Osteocyte (in vitro differentiated cells): ENCODE measurements around the gene BEND7. TPM values are rescaled to one million over a fixed set of nuclear protein-coding genes. Genes with fewer than 3 reads are reported as not detected.

Experiments used
- DNase-seq: peaks from one replicate; pipeline ENCODE4 v3.0.0; 2021; ENCODE audit warnings: mixed read lengths; ENCODE audit not compliant: unreplicated experiment; ENCODE audit errors: extremely low spot score
- H3K27ac Mint-ChIP-seq: one replicate; pipeline ENCODE4 v1.8.0; 2021; ENCODE audit warnings: mild to moderate bottlenecking, mixed read lengths; ENCODE audit not compliant: unreplicated experiment
- H3K27me3 Mint-ChIP-seq: one replicate; pipeline ENCODE4 v1.8.0; 2021; ENCODE audit warnings: mixed read lengths; ENCODE audit not compliant: unreplicated experiment
- H3K36me3 Mint-ChIP-seq: one replicate; pipeline ENCODE4 v1.8.0; 2021; ENCODE audit warnings: mixed read lengths; ENCODE audit not compliant: unreplicated experiment
- H3K4me1 Mint-ChIP-seq: one replicate; pipeline ENCODE4 v1.8.0; 2021; ENCODE audit warnings: mixed read lengths; ENCODE audit not compliant: unreplicated experiment
- H3K4me3 Mint-ChIP-seq: one replicate; pipeline ENCODE4 v1.8.0; 2021; ENCODE audit warnings: mild to moderate bottlenecking, moderate library complexity, mixed read lengths; ENCODE audit not compliant: unreplicated experiment
- H3K9me3 Mint-ChIP-seq: one replicate; pipeline ENCODE4 v1.8.0; 2021; ENCODE audit warnings: mixed read lengths; ENCODE audit not compliant: unreplicated experiment
- total RNA-seq: library from RNA; stranded (reverse); gene quantifications from 2 replicates; pipeline ENCODE4 v1.2.1, GENCODE V29; 2021
- TF ChIP-seq, protein P1 (sequence below): fragments of 200-600 bp; sonication (generic); IDR thresholded peaks from 2 replicates; pipeline ENCODE4 v1.5.0; 2021; ENCODE audit warnings: antibody characterized with exemption, mild to moderate bottlenecking, moderate library complexity

BEND7 gene
- total RNA-seq, 1 donor from 2014 or later: 12.4 TPM

DNA sequence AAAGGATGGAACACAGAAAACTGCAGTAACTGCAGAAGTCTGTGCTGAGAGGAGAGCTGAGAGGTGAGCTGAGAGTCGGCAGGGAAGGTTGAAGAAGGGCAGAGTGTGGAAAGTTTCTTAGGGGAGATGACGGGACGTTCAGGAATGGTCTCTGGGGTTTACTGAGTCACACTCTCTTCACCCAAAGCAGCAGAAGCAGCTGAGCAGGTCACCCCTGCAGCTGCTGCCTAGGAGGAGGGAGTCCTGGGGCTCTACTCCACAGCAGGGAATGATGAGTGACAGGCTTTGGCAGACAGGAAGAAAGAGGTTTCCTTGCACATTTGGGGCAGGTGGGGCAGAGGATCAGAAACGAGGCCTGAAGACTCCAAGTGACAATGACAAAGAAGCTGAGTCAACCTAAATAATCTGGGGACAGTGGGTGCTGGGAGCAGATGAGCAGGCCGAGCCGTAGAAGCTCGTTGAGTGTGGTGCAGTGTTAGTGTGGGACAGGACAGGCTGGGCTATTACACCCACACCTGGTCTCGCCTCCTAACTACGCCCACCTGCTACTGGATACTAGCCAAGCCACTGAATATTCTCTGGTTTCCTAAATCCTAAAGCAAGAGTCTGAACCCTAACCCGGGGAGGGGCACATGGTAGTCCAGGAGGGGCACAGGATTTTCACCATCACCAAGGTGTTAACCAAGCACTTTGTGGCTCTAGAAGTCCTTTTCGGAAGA lies 24.9 kb downstream of the BEND7 start:
- Mint-ChIP-seq H3K36me3 (peaks cover 3% of the 10 kb centered on the region), H3K4me3 (no peak overlapping the region), H3K9me3 (no peaks in the 10 kb centered on the region), H3K4me1 (peaks cover 6% of the 10 kb centered on the region), H3K27me3 (no peaks in the 10 kb centered on the region), H3K27ac (no peak overlapping the region)
- TF ChIP-seq, protein P1, sequence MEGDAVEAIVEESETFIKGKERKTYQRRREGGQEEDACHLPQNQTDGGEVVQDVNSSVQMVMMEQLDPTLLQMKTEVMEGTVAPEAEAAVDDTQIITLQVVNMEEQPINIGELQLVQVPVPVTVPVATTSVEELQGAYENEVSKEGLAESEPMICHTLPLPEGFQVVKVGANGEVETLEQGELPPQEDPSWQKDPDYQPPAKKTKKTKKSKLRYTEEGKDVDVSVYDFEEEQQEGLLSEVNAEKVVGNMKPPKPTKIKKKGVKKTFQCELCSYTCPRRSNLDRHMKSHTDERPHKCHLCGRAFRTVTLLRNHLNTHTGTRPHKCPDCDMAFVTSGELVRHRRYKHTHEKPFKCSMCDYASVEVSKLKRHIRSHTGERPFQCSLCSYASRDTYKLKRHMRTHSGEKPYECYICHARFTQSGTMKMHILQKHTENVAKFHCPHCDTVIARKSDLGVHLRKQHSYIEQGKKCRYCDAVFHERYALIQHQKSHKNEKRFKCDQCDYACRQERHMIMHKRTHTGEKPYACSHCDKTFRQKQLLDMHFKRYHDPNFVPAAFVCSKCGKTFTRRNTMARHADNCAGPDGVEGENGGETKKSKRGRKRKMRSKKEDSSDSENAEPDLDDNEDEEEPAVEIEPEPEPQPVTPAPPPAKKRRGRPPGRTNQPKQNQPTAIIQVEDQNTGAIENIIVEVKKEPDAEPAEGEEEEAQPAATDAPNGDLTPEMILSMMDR: no peak
- no peak for DNase-seq

DNA sequence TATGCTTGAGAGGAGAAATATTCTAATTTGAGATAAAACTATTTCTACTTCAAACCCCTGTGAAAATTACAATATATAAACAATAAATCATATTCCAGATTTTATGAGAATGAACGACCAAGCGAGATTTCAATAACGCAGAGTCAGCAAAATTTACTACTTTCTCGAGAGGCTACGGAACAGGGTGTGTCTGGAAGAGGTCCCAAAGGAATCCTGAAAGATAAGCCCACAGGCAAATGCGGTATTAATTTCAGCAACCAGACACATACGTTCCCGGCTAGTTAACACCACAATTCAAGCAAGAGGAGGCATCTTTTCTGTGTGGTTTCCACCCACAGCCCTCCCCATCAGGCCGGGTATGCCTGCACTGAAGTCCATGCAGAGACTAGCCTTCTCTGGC lies 26.4 kb downstream of the BEND7 start:
- Mint-ChIP-seq H3K9me3 (no peaks in the 10 kb centered on the region), H3K4me3 (no peak overlapping the region), H3K27ac (no peak overlapping the region), H3K36me3 (peaks cover 5% of the 10 kb centered on the region), H3K27me3 (no peaks in the 10 kb centered on the region), H3K4me1 (peaks cover 6% of the 10 kb centered on the region)
- no peak for DNase-seq
- TF ChIP-seq, protein P1: no peak

DNA sequence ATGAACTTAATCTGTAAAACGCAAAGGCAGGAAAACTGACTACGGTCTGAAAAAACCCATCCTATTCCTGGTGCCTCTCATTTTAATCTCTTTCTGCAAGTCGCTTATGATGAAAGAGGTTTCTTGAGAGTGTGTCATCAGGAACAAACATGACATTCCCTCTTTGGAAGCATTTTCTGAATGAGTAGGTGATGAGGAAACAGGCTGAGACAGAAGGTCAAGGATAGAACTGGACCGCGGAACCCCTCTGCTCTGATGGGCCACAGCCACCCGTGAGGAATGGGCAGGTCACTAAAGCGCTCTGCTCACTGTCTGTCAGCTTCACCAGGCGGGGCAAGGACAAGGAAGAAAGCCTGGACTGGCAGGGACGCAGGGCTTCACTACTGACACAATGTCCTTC lies 28.6 kb downstream of the BEND7 start:
- peaks cover 6% of the 10 kb centered on the region for H3K4me1 Mint-ChIP-seq
- peaks cover 5% of the 10 kb centered on the region for H3K36me3 Mint-ChIP-seq
- H3K9me3 Mint-ChIP-seq: no peaks in the 10 kb centered on the region
- H3K27ac Mint-ChIP-seq: no peak overlapping the region
- no peaks in the 10 kb centered on the region for H3K27me3 Mint-ChIP-seq
- TF ChIP-seq, protein P1: no peak
- H3K4me3 Mint-ChIP-seq: no peak overlapping the region
- no peak for DNase-seq

DNA sequence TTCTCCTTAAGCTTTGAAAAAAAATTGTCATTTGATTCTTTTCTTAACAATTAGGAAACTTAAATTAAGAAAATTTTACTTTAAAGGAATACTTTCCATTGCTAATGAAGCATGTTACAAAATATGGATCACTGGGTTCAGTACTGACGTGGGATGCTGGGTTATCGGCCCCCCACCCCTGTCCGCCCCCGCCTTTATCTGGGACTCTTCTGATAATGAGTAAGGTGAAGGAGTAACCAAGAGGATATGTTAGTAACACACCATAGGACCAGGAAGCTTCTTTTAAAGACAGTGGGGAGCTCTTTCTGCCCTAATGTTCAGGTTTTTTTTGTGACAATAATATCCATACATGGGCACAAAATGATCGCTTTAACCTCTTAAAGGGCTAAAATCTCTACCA lies 29.7 kb downstream of the BEND7 start:
- peaks cover 9% of the 10 kb centered on the region for H3K36me3 Mint-ChIP-seq
- no peaks in the 10 kb centered on the region for H3K27me3 Mint-ChIP-seq
- H3K4me1 Mint-ChIP-seq: peaks cover 6% of the 10 kb centered on the region
- H3K4me3 Mint-ChIP-seq: no peak overlapping the region
- DNase-seq: no peak
- TF ChIP-seq, protein P1: no peak
- no peak overlapping the region for H3K27ac Mint-ChIP-seq
- H3K9me3 Mint-ChIP-seq: no peaks in the 10 kb centered on the region

DNA sequence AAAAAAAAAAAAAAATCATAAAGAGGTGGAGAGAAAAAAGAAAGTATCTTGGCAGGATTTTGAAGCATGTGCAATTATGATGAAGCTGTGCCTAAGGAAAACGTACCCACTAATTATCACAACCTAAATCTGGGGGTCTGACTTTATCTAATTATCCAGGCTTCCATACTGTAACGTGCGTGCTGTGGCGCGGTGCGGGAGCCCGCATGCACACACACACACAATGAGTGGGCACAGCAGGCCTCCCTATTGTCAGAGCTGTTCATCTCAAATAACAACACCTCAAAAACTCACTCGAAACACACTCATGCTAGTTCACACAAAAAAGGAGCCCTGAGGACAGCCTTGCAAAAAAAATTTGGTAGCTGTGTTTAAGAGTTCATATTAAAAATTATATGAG lies 31.9 kb downstream of the BEND7 start:
- no peaks in the 10 kb centered on the region for H3K4me1 Mint-ChIP-seq
- TF ChIP-seq, protein P1: no peak
- H3K27ac Mint-ChIP-seq: no peak overlapping the region
- H3K4me3 Mint-ChIP-seq: no peak overlapping the region
- H3K27me3 Mint-ChIP-seq: no peaks in the 10 kb centered on the region
- H3K9me3 Mint-ChIP-seq: no peaks in the 10 kb centered on the region
- H3K36me3 Mint-ChIP-seq: peaks cover 9% of the 10 kb centered on the region
- DNase-seq: no peak
